Panc1 (cell line): ENCODE data around the gene MED13L.

Experiments used
- POLR2AphosphoS5 ChIP-seq: IDR thresholded peaks from 2 replicates; pipeline ENCODE4 v1.6.1; 2012; ENCODE audit warnings: mild to moderate bottlenecking, low read depth, low read length, moderate library complexity
- SIN3A ChIP-seq: IDR thresholded peaks from 2 replicates; pipeline ENCODE4 v1.6.1; 2012; ENCODE audit warnings: low read depth, mild to moderate bottlenecking, low read length, moderate library complexity, borderline replicate concordance; ENCODE audit not compliant: insufficient read depth
- TF ChIP-seq, protein P1 (sequence below): fragments of 450-650 bp; IDR thresholded peaks from 2 replicates; pipeline ENCODE4 v1.5.1; 2017; ENCODE audit warnings: mild to moderate bottlenecking
- TF ChIP-seq, protein P2 (sequence below), 2 experiments: IDR thresholded peaks; 2 replicates each; pipeline ENCODE4 v1.6.1; 2011 to 2012; ENCODE audit warnings: low read depth in 2 of 2, control low read depth in 1 of 2, low read length in 1 of 2, mild to moderate bottlenecking in 1 of 2, moderate library complexity in 1 of 2; ENCODE audit not compliant: insufficient read depth in 1 of 2

DNA sequence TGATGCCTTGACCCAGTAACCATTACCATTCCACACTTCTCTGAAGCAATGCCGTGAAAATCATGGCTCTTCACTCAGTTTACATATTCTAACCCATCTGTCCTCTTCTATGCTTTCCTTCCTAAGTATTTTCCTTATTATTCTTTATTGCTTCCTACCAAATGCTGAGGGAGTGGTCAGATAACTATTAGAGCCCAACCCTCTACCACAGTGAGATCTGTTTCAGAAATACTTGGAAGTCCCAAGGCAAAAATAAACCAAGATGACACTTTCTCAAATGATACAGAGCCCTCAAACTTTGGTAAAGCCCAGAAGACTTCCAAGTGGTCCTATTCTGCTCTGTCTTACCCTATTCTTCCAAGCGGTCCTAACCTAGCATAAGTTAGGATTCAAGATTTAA lies 68.0 kb downstream of the MED13L start:
- TF ChIP-seq, protein P1, sequence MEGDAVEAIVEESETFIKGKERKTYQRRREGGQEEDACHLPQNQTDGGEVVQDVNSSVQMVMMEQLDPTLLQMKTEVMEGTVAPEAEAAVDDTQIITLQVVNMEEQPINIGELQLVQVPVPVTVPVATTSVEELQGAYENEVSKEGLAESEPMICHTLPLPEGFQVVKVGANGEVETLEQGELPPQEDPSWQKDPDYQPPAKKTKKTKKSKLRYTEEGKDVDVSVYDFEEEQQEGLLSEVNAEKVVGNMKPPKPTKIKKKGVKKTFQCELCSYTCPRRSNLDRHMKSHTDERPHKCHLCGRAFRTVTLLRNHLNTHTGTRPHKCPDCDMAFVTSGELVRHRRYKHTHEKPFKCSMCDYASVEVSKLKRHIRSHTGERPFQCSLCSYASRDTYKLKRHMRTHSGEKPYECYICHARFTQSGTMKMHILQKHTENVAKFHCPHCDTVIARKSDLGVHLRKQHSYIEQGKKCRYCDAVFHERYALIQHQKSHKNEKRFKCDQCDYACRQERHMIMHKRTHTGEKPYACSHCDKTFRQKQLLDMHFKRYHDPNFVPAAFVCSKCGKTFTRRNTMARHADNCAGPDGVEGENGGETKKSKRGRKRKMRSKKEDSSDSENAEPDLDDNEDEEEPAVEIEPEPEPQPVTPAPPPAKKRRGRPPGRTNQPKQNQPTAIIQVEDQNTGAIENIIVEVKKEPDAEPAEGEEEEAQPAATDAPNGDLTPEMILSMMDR: no peak
- TF ChIP-seq SIN3A: no peak
- TF ChIP-seq, protein P2, sequence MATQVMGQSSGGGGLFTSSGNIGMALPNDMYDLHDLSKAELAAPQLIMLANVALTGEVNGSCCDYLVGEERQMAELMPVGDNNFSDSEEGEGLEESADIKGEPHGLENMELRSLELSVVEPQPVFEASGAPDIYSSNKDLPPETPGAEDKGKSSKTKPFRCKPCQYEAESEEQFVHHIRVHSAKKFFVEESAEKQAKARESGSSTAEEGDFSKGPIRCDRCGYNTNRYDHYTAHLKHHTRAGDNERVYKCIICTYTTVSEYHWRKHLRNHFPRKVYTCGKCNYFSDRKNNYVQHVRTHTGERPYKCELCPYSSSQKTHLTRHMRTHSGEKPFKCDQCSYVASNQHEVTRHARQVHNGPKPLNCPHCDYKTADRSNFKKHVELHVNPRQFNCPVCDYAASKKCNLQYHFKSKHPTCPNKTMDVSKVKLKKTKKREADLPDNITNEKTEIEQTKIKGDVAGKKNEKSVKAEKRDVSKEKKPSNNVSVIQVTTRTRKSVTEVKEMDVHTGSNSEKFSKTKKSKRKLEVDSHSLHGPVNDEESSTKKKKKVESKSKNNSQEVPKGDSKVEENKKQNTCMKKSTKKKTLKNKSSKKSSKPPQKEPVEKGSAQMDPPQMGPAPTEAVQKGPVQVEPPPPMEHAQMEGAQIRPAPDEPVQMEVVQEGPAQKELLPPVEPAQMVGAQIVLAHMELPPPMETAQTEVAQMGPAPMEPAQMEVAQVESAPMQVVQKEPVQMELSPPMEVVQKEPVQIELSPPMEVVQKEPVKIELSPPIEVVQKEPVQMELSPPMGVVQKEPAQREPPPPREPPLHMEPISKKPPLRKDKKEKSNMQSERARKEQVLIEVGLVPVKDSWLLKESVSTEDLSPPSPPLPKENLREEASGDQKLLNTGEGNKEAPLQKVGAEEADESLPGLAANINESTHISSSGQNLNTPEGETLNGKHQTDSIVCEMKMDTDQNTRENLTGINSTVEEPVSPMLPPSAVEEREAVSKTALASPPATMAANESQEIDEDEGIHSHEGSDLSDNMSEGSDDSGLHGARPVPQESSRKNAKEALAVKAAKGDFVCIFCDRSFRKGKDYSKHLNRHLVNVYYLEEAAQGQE (IDR thresholded peaks at IDR 0.05; ENCODE audit: insufficient read depth in 1 of 2, low read depth in 2 of 2, low read length in 1 of 2): no peak
- TF ChIP-seq POLR2AphosphoS5: no peak
